Hematopoietic multipotent progenitor cell treated with erythropoietin and hydrocortisone succinate and interleukin-3 and kit ligand, for 17 days (in vitro differentiated cells): ENCODE results near the gene PLCG1.

ENCODE experiments used
- DNase-seq: peaks from one replicate; pipeline ENCODE4 v3.0.0-alpha.2; 2015; ENCODE audit warnings: low spot score

Gene PLCG1

DNA sequence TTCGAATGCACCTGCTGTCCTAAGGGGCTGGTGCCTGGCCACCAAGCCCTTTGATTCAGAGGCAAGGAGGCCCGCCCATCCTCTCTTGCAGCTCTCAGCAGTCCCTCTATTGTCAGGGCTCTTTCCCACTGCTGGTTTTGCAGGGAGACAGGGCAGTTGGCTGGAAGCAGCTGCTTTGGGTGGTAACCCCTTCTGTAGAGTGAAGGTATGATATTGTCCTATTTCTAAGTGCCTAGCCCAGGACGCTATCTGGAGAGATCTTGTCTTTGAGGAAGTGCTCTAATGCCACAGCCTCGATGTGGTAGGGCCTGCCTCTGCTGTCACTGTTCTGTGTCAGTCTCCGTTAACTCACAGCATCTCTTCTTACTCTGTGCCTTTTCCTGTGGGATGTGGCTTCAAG lies 5.6 kb downstream of the PLCG1 start:
- DNase-seq = no peak

DNA sequence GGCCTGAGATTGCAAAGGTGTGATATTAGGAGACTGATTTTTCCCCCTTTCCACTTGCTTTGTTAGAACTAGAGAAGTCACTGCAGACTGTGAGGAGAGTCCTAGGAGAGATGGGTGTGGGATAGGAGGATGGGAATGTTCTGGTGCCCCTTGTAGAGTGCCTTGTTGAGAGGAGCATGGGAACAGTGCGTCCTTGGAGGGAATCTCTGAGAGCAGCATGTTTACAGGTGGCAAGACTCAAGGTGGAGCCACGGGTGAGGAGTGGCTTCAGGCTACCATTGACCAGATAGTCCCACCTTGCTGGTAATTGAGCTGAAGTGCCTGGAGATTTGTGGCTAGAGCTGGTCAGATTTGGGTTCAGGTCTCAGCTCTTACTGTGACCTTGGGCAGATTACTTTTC lies 6.0 kb downstream of the PLCG1 start:
- no peak for DNase-seq

DNA sequence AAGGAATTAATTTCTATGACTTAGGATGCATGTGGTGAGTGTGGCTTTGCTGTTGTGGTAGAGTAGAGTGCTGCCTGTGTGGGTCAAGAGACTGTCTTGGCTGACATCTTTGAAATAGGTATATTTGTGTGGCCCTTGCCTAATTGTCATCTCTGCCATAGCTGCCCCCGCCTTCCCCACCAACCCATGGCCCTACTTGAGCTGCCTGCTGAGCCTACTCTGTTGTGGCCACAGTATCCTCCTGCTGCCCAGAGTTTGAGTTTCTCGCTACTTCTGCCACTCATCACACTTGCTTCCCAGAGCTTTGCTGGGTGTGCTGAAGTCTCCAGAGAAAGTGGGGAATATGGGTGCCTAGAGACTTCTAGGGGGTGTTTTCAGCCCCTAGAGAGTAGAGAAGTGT lies 8.0 kb downstream of the PLCG1 start:
- no peak for DNase-seq

DNA sequence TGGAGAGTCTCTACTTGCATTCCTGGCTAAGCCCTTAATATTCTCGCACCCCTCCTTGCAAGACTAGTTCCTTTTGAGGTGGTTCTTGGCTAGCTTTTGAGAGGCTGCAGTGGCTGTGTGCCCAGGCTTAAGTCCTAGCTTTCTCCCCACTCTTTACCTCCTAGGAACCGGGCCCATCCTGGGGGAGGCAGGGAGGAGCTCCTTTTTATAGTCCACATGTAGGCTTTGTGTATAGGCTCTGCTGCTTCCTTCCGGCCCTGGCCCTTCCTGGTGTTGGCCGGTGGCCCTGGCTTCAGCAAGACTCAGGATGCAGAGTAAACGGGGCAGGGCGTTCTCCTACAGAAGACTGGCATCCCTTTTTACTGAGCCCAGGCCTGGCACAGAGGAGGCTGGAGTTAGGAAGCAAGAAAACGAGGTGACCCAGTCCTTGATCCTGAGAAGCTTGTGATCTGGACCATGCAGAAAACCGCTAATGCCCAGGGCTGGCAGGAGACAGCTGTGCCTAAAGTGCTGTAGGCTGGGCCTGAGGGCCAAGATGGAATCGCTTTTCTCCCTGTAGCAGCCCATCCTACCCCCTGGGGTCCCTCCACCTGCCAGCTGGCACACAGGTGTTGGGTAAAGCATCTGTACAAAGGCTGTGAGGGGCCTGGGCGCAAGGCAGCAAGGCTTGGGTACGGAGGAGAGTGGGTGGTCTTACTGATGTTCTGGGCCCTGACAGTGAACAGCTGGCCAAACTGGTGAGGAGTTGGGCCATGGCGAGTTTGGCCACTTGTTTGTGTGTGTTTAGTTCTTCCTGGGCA lies 8.7 kb downstream of the PLCG1 start:
- DNase-seq = no peak

DNA sequence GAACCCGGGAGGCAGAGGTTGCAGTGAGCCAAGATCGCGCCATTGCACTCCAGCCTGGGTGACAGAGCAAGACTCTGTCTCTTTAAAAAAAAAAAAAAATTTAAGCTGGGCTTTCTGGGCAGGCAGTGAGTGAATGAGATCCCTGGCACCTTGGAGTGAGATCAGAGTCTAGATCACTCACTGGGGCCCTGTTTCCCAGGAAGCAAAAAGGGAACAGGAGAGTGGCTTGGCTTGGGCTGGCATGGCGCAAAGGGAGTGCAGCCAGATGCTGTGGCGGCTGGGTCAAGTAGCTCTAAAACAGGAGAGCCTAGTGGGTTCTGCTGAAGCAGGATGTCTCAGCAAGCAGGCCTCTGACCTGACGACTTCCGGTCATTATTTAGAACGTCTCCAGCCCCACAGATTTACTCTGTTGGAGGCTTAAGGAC lies 10.4 kb downstream of the PLCG1 start:
- DNase-seq = no peak

DNA sequence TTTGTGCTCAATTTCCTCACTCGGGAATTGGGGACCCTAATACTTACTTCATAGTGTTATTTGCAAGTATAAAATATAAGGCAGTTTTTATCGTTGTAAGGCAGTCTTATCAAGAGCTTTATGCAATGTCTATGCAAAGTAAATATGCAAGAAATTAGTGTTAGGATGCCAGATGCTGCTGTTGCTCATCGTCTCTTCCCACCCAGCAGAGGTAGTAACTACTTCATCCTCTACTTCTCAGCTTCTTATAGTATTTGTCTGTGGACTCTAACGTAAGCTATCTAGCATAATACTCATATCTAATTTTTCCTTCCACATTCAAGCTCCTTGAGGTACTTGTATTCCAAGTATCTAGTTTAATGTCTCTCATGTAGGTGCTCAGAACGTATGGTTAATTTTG lies 11.6 kb downstream of the PLCG1 start:
- DNase-seq = no peak

DNA sequence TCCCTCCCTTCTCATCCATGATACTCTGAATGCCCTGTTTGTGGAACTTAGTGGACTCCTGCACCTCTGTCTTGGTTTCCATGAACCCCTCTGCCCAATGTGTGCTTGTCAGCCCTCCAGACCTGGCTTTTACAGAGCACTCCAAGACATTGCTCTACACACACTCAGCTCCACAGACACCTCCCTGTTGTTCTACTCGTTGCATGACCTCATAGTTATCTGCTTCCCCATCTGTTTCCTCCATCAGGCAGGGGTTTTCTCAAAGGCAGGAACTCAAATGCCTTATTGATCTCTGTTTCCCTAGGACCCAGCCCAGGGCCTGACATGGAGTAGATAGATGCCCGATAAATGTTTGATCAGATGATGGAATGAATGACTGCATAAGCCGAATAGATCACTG lies 13.3 kb downstream of the PLCG1 start:
- no peak for DNase-seq

DNA sequence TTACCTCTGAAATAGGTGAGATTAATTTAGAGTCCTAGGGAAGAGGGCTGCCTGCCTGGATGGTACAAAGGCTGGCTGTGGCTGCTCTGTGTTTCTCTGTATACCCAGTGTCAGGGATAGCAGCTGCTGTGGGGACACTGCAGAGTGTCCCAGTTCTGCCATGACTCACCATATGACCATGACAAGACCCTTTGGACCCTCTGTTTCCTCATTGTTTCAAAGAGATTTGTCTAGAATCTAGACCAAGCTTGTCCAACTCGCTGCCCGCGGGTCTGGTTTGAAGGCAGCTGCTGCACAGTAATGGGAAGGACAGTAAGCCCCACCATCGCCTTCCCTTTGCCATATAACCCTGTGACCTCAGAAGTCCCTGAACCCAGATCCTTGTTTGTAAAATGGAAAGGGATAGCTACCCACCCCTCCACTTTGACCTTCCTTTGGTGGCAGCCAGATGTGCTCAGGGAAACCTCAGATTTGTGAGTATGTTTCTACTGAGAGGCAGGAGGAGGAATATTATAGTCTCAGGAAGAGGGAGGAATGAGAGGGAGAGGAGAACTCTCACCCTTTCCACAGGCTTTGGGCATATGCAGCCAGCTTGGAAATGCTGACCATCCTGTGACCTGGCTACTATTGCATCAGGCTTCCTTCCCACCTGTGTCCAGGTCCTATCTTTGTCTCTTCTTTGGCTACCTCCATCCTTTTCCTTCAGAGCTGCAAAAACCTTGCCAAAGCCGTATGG lies 14.0 kb downstream of the PLCG1 start:
- no peak for DNase-seq

DNA sequence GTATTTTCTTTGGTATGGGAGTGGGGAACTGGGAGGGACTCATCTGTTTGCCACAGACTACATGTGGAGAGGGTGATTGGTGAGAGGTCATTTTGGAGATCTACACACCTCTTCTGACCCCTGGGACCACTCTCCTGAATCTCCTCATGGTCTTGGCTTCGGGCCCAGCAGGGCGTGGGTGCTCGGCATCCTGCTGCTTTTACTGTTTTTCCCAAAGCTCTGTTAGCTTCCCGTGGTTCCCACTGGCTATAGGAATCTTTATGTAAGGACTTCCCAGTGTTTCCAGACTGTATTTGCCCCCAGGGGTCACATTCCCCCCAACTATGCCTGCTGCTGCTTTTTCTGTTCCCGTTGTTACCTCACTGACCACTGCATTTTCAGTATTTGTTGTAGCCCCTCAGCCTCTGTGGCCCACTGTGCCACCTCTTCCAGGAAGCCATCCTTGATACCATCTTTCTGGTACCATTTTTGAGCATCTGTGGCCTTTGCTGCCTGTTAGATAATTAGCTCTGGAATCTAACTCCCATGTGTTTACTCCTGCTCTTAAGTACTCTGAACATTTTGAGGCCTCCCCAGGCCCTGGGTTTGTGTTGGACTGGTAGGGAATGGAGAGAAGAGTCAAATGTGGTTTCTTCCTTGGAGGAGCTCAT lies 14.9 kb downstream of the PLCG1 start:
- DNase-seq = no peak

DNA sequence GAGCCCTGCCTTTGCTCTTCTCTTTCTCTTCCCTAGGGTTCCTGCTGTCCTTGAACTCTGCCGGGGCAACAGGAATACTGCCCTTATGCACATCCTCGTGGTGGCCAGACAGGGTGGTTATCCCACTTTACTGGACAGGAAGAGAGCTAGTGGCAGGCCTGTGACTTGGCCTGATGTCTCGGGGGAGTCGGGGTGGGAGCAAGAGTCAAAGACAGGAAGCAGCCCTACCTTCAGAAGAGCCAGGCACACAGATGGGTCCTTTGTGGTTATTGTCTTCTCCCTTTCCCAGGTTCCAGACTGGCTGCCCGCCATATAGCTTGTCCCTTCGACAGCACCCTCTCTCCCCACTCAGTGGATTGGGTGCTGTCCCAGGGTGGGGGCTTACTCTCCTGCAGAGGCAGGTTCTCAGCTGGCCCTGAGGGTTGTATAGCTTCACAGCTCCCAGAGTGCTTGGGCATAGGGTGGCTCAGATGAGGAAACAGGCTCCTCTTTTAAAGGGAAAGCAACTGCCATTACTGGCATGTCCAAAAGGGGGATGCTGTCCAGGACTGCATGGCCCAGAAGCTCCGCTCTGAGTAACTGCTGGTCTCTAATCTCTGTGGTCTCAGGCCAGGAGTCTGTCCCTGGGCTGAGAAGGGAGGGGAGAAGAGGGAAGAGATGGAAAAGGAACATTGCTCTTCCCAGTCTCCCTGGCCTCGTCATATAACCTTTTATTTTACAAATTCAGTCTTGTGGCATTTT lies 17.3 kb downstream of the PLCG1 start:
- no peak for DNase-seq

DNA sequence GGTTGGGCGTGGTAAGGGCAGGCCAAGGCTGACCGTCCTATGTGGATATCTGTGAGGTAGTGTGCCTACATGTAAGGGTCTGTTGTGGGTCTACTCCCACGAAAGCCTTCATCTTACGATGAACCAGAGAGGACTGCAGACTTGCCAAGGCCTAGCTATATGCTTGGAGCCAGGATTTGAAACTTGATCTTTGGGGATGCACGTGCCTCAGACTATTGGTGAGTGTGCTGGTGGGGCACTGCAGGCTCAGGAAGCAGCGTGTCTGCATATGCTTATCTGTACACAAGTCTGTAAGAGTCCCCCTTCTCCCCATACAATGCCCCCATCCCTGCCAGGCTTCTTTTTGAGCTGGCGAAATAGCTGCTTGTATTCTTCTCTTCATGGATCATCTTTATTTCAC lies 17.9 kb downstream of the PLCG1 start:
- no peak for DNase-seq

DNA sequence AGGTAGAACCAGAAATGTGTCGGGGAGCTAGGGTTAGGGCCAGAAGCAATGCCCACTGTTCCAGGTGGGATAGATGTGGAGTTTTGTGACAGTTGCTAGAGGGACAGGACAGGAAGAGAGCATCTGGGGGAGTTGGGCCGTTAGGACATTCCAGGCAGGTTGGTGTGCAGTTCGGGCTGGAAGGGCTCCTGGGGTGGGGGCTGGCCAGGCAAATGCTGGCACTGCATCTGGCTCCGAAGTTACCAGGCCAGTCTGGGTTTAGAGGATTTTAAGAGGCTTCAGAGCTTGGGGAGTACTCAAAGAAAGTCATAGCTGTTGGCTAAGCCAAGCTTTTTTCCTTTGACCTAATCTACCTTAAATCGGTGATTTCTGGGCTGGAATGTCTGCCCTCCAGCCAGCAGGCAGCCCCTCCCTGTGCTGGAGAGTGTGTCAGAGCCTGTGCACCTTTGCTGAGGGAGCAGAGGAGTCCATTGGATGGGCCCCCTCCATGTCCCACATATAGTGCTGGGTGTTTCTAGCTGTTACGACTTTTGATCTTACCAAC lies 20.8 kb downstream of the PLCG1 start:
- no peak for DNase-seq

DNA sequence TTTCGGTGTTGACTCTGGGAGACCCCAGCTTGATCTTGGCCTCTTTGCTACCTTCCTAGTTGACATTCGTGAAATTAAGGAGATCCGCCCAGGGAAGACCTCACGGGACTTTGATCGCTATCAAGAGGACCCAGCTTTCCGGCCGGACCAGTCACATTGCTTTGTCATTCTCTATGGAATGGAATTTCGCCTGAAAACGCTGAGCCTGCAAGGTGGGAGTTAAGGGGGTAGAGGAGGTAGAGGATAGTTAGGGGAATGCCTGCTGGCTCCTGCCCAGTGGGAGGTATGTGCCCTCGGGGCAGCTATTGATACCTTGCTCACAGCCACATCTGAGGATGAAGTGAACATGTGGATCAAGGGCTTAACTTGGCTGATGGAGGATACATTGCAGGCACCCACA lies 22.2 kb downstream of the PLCG1 start:
- DNase-seq = no peak

DNA sequence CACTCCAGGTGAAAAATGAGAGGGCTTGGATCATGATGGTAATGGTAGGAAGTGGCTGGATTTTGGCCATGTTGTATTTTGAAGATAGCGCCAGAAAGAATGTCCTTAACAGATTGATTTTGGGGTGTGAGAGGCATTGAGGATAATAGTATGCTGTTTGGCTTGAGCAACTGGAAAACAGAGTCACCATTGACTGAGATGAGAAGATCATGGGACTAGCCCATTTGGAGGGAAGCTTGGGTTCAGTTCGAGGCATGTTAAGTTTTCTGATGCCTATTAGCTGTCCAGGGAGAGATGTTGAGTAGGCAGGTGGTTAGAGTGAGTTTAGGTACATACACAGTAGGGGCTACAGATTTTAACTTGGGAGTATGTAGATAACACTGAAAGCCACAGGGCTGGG lies 23.3 kb downstream of the PLCG1 start:
- DNase-seq = no peak

DNA sequence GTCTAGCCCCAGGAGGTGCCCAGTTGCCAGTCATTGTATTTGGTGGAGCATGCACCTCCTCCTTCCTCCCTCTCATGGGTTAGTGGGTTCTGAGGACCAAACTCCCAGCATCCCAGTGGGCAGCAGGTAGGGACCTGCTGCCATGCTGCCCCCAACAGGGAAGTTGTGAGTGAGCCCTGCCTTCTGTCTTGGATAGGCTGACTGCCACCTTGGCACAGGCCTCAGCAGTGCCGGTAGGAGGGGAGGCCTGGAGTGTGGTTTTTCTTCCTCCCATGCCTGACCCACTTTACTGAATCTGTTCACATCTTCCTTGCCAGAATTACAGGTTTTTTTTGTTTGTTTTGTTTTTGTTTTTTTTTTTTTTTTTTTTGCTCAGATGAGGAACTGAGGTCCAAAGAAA lies 24.5 kb downstream of the PLCG1 start:
- DNase-seq = no peak

DNA sequence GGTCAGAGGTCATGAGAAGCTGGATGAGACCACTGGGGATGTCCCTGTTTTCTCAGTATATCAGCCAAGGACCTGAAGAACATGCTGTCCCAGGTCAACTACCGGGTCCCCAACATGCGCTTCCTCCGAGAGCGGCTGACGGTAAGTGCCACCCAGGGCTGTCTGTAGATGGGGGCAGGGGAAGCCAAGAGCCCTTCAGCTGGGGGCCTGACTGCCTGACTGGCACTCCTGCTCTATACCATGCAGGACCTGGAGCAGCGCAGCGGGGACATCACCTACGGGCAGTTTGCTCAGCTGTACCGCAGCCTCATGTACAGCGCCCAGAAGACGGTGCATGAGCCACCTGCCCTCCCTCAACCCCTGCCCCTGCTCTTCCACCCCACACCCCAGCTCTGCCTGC lies 25.1 kb downstream of the PLCG1 start:
- no peak for DNase-seq

DNA sequence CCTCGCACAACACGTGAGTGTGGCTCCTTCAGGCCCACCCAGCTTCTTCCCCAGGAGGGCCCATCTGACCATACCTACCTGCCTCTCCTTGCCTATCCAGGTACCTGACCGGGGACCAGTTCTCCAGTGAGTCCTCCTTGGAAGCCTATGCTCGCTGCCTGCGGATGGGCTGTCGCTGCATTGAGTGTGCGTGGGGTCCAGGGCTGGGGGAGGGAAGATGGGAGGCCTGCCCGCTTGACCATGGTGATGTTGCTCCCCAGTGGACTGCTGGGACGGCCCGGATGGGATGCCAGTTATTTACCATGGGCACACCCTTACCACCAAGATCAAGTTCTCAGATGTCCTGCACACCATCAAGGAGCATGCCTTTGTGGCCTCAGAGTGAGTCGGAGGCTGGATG lies 26.5 kb downstream of the PLCG1 start:
- DNase-seq = no peak

DNA sequence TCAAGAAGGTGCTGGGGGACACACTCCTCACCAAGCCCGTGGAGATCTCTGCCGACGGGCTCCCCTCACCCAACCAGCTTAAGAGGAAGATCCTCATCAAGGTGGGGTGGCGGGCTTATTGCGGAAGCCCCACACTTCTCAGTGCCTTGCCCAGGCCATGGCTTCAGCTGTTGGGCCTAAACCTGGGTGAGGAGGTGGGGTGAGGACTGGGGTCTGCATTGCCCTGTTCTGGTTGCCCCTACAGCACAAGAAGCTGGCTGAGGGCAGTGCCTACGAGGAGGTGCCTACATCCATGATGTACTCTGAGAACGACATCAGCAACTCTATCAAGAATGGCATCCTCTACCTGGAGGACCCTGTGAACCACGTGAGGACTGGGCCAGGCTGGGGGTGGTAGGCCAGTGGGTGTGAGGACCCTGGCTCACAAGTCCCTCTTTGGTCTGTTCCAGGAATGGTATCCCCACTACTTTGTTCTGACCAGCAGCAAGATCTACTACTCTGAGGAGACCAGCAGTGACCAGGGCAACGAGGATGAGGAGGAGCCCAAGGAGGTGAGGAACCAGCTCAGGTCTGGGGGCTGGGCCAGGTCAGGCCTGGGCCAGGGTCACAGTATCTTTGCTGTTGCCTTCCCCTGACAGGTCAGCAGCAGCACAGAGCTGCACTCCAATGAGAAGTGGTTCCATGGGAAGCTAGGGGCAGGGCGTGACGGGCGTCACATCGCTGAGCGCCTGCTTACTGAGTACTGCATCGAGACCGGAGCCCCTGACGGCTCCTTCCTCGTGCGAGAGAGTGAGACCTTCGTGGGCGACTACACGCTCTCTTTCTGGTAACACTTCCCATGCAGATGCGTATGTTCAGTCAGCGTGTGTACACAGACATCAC lies 27.9 kb downstream of the PLCG1 start:
- no peak for DNase-seq

DNA sequence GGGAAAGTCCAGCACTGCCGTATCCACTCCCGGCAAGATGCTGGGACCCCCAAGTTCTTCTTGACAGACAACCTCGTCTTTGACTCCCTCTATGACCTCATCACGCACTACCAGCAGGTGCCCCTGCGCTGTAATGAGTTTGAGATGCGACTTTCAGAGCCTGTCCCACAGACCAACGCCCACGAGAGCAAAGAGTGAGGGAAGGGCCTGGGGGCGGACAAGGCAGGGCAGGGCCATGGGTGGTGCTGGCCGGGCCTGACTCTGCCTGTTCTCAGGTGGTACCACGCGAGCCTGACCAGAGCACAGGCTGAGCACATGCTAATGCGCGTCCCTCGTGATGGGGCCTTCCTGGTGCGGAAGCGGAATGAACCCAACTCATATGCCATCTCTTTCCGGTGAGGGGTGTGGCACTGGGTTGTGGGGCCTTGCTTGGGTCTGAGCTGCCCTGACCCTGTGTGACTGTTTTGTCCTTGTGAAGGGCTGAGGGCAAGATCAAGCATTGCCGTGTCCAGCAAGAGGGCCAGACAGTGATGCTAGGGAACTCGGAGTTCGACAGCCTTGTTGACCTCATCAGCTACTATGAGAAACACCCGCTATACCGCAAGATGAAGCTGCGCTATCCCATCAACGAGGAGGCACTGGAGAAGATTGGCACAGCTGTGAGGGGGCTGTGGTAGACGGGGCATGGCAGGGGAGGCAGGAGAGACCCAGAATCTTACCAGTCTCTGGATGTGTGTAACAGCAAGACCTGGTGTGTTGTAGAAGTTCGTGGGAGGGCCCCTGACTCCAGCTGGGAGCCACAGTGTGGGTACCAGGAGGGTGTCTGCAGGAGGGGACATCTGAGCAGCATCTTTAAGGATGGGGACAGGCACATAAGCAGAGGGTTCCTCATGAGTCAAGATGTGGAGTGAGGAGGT lies 29.1 kb downstream of the PLCG1 start:
- no peak for DNase-seq

DNA sequence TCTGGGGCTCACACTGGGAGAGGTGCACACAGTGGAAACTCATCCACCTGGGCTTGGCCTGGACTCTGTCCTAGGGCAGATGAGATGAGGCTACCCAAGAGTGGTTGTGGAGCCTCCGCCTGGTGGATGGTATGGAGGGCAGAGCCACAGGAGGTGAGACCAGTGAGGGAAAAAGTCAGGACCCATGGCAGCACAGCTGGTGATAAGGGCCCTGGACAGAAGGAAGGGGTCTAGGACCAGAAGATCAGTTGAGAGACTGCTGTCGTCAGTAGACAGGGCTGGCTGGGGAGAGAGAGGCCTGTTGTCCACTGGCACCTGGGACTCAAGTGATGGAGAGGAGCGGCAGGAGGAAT lies 29.8 kb downstream of the PLCG1 start:
- no peak for DNase-seq
